ENCODE results near the gene LMNB1.
"Not testable (repeated sequence)": the region's sequence is repeated elsewhere in the genome, so short reads cannot be mapped to it uniquely, and the experiment has no call there.

Gene LMNB1

GRCh38 chr5:126778675-126779403 lies 1.9 kb downstream of the LMNB1 start:
- DNase-seq = no peak

DNA sequence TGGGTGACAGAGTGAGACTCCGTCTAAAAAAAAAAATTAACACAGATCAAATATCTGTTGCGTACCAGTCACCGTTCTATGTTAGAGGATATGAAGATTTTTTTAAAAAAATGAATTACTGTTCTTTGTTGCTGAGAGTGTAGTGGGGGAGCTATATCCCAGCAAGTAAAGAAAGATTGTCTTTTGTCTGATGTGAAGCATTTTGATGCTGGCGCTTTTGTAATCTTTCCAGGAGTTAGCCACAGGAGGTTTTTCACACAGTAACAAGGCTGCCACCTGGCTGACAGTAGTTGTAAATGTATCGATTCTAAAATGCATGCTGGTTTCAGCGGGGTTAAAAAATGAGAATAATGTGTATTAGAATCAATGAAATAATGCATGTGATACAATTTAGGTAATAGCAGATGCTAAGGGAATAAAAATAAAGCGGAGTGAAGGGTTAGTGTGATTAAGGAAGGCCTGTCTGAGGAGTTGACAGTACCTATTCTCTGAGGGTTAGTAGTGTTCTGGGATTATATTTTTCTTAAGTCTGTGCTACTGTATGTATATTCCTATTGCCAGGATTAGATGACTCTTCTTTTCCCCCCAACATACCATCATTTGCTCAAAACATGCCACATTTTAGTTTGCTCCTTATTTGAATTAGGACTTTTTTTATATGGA lies 3.4 kb downstream of the LMNB1 start:
- no peak for DNase-seq

- DNase-seq = not testable (repeated sequence)
Observed at GRCh38 chr5:126788409-126788808, 11.5 kb downstream of the LMNB1 start.

DNA sequence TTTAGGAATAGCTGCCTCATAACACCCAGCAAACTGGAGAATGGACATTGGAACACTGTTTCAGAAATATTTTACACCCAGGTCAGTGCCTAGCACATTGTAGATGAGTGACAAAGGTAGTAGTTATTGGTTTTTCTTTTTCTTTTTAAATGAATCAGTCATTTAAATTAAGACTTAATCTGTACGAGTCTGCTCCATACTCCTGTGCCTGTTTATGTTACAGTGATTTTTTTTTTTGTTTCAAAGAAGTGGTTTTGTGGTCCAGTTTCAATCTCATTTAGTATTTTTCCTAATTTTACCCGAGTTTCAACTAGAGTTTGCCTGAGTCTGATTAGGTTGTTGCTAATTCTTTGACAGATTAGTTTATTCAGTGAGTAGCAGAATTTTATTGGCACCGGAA lies 16.2 kb downstream of the LMNB1 start:
- no peak for DNase-seq

- DNase-seq = not testable (repeated sequence)
Observed at GRCh38 chr5:126793648-126794047, 16.7 kb downstream of the LMNB1 start.

DNA sequence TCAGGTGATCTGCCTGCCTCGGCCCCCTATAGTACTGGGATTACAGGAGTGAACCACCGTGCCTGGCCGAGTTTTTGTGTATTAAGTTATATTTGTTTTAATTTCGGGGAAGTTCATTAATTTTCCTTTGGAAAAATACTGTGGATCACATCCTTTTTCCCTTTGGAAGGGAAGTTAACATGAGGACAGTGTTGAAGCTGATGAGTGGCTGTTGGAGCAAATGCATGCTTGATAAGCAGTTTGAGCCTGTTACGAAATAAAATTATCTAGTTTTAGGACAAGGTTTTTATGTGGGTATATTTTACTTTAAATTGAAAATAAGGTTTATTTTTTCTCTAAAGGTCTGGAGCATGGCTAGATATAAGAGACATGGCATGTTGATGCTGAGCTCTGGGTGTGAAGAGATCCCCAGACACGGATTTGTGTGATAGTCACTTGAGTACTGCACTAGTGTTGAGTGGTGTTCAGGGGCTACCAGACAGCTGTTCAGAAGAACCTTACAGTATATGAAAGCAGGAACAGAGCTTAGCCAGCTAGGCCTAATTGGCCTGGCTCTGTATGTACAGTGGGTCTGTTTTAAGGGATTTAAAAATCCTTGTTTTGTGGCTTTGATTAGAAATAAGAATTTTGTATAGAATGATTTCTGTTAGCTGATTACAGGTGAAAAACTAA lies 17.4 kb downstream of the LMNB1 start:
- DNase-seq = no peak

GRCh38 chr5:126799780-126800179 lies 22.8 kb downstream of the LMNB1 start:
- no peak for DNase-seq

DNA sequence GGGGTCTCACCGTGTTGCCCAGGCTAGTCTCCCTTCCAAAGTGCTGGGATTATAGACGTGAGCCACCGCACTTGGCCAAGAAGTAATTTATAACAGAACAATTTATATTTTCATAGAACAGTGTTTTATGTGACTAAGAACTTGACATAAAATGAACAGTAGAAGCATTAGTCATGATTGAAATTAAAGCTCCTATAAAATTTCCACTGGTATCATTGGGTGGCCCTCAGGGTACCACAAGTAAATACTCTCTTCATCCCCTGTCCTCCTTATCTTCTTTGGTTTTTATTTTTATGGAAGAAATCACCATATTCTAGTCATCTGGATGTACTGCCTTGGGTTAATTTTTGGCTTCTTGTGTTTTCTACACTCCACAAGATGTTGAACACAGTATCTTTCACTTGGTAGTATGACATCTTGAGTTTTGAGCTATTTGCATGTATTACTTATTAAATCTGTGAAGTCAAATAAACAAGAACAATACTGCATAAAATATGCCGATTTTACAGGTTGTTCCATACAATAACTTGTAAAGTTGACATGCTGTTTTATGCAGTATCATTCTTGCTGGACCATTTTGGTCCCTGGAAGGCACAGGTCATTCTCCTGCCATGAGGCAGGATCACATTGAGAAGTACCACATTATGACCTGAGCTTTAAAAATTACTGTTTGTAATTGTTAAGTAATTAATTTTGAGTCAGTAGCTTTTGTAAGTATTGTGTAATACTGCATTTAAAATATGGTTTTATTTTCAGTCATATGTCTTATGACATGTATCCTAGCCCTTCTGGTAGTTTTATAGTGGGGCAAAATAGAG lies 24.4 kb downstream of the LMNB1 start:
- DNase-seq = no peak

- no peak for DNase-seq
Observed at GRCh38 chr5:126801992-126802294, 25.0 kb downstream of the LMNB1 start.

DNA sequence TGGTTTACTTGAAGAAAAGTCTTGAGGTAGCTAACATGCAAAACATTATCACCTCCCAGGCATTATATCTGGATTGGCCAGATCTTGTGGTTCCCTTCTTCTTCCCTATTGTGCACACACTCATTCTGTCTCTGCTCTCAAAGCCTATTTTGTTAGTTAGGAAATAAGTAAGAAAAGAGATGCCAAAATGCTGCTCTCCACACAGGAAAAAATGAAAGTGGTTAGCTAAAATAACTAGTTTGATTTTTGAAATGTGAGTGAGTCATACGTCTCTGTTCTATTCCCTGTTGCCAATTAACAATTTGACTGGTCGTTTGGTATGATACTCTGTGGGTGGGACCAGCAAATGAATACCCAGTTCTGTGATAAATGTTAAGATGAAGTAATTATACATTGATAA lies 28.1 kb downstream of the LMNB1 start:
- DNase-seq = no peak

DNA sequence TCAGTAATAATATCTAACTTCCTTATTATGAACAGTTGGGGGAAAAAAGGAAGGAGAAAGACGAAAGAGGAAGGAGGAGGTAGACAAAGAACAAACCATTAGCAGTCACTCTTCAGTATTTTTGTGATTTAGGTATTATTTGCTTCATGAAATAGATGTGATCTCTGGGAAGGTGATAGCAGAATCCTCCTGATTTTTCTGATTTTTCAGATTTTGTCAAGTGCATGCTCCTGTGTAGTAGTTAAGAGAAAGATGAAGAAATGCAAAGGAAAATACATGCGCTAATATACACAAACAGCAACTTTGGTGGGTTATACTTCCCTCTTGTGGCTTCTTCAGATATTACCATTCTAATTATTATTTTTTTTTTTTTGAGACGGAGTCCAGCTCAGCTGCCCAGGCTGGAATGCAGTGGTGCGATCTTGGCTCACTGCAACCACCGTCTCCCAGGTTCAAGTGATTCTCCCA lies 31.6 kb downstream of the LMNB1 start:
- no peak for DNase-seq

GRCh38 chr5:126809916-126810315 lies 33.0 kb downstream of the LMNB1 start:
- DNase-seq = no peak

GRCh38 chr5:126810596-126811380 lies 33.9 kb downstream of the LMNB1 start:
- DNase-seq = no peak

- no peak for DNase-seq
Observed at GRCh38 chr5:126811515-126812198, 34.7 kb downstream of the LMNB1 start.

DNA sequence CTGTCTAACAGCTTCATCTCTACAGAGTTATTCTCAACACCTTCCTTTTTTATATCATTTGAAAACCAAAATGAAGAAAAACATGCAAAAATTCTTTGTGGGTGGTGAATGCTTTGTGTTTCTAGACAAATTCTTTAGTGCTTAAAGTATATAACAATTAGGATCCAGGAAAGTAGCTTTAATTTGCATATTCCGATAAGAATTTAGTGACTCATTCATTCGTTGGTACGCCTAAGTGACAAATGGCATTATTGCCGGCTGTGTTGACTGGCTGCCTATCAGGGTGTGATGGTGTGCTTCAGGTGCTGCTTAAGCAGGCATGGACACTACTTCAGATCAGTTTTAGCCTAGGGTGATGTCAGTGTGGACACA lies 35.2 kb downstream of the LMNB1 start:
- DNase-seq = no peak

GRCh38 chr5:126813799-126814198 lies 36.9 kb downstream of the LMNB1 start:
- DNase-seq = not testable (repeated sequence)

- no peak for DNase-seq
Observed at GRCh38 chr5:126814721-126815404, 37.9 kb downstream of the LMNB1 start.

DNA sequence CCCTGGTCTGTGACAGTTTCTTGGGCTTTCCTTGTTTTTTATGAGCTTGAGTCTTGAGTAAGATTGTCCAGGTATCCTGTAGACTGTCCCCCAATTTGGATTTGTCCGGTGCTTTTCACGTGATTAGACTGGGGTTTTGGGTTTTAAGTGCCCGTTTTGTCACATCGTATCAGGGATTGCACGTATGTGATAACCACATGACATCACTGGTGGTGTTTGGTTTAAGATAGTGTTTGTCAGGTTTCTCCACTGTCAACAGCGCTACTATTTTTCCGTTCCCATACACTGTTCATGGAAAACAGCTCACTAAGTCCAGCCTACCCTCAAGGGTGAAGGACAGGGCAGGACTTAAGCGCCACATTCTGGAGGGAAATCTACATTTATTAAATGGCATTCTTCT lies 39.7 kb downstream of the LMNB1 start:
- no peak for DNase-seq

DNA sequence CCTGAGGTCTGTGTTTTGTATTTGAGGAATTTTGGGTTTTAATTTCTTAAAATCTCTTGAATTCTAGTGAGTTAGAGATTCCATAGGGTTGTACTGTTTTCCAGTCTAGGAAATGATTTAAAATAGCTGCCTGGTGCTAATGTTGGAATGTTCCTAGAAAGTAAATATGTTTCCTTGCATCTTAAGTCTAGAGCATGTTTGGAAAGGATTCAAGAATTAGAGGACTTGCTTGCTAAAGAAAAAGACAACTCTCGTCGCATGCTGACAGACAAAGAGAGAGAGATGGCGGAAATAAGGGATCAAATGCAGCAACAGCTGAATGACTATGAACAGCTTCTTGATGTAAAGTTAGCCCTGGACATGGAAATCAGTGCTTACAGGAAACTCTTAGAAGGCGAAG lies 41.8 kb downstream of the LMNB1 start:
- no peak for DNase-seq

DNA sequence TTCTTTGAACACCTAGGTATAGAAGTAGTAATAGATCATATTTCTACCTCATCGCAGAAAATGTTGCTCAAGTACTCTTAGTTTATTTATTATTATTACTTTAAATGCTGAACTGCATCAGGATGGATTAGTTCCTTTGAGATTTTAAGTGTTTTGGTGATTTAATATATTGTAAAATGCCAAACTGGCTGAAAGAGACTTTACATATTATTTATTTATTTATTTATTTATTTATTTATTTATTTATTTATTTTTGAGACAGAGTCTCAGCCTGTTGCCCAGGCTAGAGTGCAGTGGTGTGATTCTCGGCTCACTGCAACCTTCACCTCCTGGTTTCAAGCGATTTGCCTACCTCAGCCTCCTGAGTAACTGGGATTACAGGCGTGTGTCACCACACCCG lies 42.3 kb downstream of the LMNB1 start:
- no peak for DNase-seq

GRCh38 chr5:126826619-126827215 lies 49.8 kb downstream of the LMNB1 start:
- DNase-seq = no peak
